ENCODE results near the gene ATL3.
A peak's percentile ranks its signal among the peaks of the same experiment; 100 is the strongest.
"Not testable (repeated sequence)": the region's sequence is repeated elsewhere in the genome, so short reads cannot be mapped to it uniquely, and the experiment has no call there.

Gene ATL3

GRCh38 chr11:63619967-63620366 lies 51.2 kb downstream of the ATL3 start:
- DNase-seq, result no peak

GRCh38 chr11:63617686-63618085 lies 53.5 kb downstream of the ATL3 start:
- DNase-seq, result not testable (repeated sequence)

DNA sequence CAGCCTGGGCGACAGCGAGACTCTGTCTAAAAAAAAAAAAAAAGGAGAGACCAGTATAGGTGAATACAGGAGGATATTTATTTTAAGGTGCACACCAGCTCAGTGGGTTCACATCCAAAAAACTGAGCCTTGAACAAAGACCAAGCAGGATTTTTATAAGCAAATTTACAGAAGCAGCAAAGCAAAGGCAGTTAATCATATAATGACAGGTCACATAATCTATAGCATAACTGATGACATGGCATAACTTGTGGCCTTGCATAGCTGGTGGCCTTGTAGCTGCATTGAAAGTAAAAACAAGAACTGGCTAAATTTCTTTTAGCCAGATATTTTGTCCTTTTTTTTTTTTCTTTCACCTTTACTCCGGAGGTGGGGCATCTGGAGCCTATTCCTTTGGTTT lies 54.2 kb downstream of the ATL3 start:
- DNase-seq, result no peak

DNA sequence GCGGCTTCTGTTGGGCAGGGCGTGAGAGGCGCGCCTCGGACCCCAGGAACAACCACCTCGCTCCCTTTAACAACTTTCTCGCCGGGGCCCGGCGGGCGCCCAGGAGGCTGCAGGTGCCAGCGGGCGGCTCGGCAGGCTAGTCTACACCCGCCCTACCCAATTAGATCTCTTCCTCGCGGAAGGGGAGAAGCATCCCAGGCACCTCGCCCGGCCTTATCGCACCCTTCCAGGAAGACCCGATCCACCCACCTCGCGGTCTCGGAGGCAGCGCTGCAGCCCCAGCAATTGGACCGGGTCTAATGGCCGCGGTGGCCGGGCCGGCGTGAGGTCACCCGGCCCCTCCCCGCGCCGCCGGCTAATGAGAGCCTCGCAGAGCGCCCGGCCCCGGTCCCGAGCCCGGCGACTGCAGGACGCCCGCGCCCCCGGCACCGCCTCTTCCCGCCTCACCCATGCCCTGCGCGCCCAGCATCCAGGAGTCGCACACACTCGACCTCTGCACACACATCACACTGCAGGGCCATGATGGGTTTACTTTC lies 57.0 kb downstream of the ATL3 start, which contains the start of gene PLAAT3:
Gene PLAAT3, minus strand, starts transcription at position 298 of the 536 bp plus-strand sequence. CDS start 419 bp downstream, outside the sequence.
- no peak for DNase-seq

GRCh38 chr11:63613517-63614135 lies 57.5 kb downstream of the ATL3 start:
- DNase-seq, result no peak

DNA sequence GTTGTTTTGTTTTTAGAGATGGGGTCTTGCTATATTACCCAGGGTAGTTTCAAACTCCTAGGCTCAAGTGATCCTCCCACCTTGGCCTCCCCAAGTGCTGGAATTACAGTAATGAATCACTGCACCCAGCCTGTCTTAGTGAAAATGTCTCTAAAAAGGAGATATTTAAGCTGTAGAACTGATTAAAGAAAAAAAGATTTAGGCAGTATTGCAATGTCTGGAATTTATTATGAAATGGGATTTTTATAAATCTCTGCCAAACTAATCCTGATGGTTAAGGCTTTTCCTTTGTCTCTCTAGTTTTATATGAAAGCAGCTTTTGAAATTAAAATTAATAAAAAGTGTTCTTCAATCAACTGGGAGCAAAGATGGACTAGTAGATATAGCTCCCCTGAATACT lies 59.0 kb downstream of the ATL3 start:
- no peak for DNase-seq

- DNase-seq, result no peak
Measured at GRCh38 chr11:63611395-63611747, 59.8 kb downstream of the ATL3 start.

DNA sequence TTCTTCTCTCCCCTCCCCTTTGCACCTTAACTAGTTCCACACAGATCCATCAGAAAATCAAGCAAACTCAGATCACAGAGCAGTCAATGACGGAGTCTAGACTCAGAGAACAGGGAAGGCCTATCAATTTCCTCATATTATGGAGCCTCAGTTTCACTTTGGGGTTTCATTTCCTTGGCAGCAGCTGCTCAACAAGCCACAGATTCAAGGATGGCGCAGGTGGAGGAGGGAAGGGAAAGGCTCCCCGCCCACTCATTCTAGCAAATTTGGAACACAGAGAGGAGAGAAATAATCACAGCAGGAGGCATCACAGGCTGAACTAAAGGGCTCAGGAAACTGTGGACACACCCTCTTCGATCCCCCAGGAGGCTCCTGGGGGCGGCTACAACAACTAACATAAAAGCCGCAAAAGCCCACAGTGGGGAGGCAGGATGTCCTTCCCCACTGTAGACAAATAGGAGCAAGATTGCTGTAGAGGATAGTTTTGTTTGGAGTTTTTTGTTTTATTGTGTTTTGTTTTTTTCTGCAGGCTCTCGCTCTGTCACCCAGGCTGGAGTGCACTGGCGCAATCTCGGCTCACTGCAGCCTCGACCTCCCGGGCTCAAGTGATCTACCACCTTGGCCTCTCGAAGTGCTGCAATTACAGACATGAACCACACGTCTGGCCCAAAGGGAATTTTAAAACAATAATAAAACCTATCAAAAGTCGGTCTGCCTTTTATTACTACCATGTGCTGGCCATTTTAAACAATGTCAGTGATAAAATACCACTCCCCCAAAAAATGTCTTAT lies 60.4 kb downstream of the ATL3 start:
- no peak for DNase-seq

GRCh38 chr11:63609971-63610580 lies 61.1 kb downstream of the ATL3 start:
- DNase-seq, result no peak

DNA sequence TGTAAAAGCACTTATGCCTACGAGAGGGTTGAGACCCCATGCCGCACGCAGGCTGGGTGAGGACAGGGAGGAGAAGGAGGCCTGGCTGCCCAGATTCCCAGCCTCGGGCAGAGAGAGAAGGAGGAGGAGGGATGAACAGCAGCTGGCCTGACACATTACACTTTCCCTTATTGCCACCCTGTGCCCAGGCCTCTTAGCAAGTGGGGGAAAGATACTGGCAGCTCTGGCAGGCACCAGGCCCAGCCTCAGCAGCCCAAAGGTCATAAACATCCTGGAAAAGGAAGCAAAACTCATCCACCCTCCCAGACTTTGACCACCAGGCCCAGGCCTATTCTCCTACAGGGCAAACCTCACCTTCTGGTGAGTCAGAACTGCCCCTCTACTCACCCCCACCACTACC lies 61.6 kb downstream of the ATL3 start:
- DNase-seq, result no peak

DNA sequence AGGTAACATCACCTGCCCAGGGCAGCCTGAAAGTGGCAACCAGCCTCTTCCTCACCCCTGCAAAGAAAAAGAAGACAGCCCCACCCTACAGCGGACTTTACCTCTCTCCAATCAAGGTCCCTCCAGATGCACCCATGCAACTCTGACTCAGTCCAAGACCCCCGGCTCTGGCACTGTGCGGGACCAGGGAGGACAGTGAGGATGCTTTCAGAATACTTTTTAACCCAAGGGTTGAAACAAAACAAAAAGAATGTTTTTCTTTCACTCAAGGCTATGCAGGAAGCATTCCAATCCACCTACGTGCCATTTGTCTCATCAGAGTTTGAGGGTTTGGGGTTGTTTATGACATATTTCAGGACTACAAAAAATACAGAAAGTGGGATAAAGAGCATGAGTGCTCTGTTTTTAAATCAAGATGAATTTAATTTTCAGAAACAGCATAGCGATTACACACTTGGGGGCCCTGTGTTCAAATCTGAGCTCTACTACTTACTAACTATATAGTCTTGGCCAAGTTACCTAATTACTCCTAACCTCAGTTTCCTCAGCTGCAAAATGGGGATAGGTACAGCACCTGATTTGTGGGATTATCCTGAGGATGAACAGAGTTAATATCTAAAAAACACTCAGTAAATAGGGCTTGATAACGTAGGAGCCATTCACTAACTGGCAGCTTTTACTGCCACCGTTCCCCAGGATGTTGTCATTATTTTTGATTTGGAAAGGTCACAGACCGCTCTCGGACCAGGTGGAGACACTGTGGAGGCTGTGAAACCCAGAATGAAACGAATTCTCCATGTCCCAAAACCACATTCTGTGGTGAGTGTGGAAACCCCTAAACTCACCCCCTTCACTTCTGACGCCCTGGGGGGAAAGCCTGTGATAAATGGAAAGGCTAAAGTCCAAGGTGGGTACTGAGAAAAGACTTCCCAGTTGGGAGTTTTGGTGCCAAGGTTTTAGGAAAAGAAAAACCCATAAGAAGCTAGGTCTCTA lies 62.5 kb downstream of the ATL3 start:
- DNase-seq, result no peak

DNA sequence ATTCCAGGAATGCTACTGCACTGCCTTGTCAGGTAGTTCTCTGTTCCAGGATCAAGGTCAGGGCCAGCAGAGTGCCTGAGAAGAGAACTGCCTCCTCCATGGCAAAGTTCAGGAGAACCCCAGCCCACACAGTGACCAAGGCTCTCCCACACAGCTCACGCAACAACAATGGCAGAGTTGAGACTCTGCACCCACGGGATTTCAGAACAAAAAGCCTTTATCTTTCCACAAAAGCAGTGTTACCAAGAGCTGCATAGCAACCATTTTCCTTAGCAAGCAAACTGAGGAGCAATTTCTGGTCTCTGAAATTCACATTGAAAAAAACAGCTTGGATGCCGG lies 68.0 kb downstream of the ATL3 start:
- no peak for DNase-seq

GRCh38 chr11:63602290-63603179 lies 68.6 kb downstream of the ATL3 start:
- DNase-seq, result not testable (repeated sequence)

GRCh38 chr11:63599211-63600122 lies 71.7 kb downstream of the ATL3 start:
- DNase-seq, result no peak

DNA sequence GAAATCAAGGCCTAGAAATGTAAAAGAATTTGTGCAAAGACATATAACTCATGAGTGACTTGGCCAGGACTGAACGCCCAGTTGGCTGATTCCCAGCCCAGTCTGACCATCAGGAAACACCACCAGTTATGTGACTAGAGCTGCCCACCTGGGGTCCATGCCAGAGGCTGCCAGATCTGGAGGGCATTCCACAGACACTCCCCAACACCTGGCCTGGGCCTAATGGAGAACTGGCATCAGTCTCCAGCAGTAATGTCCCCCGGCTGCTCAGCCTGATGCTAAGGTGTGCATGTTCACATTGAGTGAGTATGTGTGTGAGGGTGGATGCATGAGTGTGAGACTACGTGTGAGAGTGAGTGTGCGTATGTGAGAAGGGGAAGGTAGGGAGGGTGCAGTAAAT lies 72.6 kb downstream of the ATL3 start:
- no peak for DNase-seq

- DNase-seq, result no peak
Measured at GRCh38 chr11:63595296-63595695, 75.9 kb downstream of the ATL3 start.

DNA sequence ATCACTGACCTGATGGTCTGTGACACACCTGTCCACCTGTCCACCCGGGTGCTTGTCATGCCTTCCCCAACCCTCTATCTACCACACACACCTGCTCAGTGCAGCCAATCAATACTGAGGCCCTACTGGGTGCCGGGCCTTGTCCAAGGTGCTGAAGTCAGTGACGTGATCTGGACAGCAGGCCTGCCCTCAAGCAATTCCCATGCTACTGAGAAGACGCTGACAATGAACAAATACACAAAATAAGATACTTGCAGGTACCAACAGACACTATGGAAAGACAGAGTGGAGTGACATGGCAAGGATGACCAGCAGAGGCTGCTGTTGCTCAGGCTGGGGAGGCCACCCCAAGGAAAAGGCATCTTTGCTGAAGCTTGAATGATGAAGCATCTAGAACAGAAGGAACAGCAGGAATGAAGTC lies 78.2 kb downstream of the ATL3 start:
- peak; percentile 29 for DNase-seq

DNA sequence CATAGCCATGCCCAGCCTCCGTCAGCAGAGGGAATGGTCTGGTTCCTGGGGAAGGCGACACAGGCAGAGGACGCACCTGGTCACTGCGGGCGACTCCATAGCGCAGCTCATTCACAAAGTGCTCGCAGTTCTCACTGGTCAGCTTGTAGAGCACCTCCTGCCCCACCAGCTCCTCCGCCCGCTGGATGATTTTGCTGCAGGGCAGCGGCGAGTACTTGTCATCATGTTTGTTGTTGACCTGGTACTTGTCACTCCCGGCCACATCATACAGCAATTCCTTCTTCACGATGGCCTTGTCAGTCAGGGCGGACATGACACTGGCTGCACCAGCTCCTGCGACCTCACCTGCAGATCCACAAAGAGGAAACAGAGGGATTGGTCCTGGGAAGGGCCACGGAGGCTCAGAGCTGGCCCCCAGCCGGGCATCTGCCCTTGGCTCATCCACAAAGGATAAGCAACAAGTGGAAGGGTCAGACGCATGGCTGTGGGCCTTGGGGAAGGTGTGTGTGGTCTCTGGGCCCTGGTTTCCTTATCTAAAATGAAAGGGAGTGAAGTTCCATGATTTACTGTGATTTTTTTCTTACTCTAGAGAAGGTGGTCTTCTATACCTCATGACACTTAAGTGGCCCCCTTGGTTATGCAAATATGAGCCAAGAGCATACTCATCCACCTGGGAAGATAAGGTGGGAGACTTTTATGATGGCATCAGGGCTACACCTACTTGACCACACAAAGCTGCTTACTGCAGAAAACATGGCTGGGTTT lies 81.0 kb downstream of the ATL3 start:
- DNase-seq, result no peak

DNA sequence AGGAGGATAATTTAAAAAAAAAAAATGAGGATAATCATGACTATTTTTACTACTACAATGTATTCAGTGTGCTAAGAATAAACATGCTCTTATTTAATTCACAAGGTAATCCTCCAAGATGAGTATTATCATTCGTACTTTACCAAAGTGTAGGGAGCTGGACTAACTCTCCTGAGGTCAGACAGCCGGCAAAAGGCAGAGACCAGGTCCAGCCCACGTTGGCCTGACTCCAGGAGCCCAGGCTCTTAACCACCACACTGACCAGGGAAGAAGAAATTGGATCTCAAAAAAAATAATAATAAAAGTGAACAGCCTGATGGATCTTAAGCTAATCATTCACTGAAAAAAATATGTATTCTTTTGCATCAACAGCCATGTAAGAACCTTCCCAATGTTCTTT lies 82.2 kb downstream of the ATL3 start:
- no peak for DNase-seq

Data from NCI-H1694 treated with DMSO at 0.1 percent for 48 hours (cell line).